Left renal cortex interstitium (tissue), 4 donors: ENCODE results near the gene RTTN. TPM values are rescaled to one million over a fixed set of nuclear protein-coding genes. Genes with fewer than 3 reads are reported as not detected.
"Not testable (repeated sequence)": the region's sequence is repeated elsewhere in the genome, so short reads cannot be mapped to it uniquely, and the experiment has no call there.

Source experiments
- DNase-seq, 4 donors: peaks; one replicate each; pipeline ENCODE4 v3.0.0-alpha.2; 2013; ENCODE audit warnings: low read depth in 4 of 4, low spot score in 2 of 4, missing footprints in 1 of 4
- polyA plus RNA-seq, 4 donors: library from polyadenylated mRNA; unstranded; fragments of 120-200 nt; gene quantifications; one replicate each; pipeline ENCODE4 v1.2.1, GENCODE V29; 2013; ENCODE audit not compliant: insufficient read length in 4 of 4

Gene RTTN, protein sequence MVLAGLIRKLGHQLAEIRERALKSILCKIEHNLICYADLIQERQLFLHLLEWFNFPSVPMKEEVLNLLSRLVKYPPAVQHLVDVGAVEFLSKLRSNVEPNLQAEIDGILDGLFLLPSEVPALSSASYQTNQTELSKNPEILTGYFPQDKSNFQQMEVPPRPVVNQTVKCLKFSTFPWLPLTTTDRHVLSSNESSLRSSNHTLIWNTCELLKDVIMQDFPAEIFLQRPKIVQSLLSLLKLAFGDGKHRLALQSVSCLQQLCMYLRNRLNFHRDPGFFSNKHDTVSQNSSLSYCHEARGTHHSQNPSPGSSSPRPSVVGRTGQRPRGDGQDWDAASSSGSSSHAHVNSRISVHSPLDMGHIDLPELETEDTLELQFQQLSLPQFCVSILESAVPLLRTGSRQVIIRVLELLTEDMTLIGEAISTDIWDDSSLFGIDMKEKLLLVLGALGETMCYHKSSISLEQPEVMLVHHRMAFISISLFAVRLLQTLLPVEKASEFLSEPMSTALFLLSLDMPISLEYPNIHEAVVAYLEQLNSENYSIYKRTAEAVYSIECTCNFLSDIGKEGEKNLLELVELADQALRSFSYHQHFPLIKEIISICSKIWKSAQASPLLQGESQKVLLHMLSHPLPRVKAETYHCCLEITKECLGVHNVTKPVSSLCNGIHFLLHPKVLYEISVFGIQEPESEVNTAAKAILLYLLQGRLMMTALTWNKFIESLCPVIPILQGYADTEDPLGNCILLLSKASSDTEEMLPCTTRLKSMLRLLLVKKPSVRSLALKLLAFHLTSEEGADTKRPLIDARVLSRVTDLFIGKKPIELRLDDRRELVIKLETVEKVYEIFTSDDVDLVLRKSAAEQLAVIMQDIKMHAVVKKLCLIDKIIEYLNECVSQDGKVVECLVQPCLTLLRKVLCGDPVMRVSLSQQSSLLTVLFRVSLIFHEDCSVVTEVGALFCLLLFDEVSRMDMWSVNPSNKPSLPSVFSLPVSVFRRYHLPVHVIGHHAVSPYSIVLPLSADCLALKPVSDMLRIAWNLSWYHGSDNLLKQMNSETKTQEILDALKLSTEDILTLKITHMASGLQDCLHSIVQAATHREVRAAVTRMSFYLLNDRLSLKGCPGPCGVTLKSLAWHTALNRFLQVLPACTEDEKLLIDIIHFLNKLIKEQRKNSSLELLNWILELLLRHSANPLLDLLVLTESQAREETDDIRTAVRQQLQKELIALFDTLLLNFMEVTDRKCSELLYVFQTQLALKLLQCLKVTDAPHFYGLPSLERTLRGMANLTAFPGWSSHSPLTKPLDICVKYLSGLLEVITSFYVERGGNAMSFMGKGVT (N-terminal part only)
- polyA plus RNA-seq: 10 to 100 TPM; 14.9 to 21.3 (median 18.7) TPM

DNA sequence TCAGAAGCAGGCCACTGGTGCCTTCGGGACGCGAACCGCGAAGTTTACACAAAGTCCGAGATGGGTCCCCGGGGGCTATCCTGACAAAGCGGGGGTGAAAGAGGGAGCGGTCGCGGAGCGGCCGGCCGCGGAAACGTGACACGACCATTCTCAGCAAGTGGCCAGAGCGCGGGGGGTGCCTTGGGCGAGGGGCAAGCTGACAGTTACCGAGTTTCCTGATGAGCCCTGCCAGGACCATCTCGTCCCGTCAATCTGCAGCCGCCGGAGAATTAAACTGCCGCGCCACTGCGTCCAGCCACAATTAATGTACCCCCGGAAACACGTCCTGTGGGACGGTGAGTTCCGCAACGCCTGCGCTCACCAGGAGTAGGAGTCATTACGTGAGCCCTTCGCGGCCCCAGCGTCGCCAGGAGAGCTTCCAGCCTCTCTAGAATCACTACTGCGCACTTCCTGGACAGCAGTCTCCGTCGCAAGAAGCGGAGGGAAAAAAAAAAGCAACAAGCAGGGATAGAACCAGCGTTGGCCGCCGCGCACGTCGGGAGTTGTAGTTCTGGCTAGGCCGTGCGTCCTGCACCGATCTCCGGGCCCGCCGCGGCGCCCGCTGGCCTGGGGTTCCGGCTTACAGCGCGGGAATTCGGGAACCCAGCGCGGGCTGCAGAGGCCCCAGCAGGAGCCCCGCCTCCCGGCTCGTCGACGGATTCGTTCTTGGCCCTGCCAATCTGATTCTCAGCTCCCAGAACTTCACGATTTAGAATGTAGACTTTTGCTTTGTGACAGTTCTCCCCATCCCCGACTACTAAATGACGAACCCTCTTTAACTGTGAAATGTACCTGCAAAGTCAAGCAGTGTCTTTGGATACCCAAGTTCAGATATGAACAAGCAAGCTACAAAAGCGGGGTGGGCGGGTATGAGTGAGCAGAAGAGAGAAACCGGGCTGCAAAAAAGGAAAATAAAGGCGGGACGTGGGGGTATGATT lies at the start of gene RTTN:
Gene RTTN (minus strand): TSS at position 267 of the 977 bp plus-strand sequence. CDS start 29 bp downstream, at position 238.
- peak; percentile 91 to 96 (median 94) for DNase-seq

DNA sequence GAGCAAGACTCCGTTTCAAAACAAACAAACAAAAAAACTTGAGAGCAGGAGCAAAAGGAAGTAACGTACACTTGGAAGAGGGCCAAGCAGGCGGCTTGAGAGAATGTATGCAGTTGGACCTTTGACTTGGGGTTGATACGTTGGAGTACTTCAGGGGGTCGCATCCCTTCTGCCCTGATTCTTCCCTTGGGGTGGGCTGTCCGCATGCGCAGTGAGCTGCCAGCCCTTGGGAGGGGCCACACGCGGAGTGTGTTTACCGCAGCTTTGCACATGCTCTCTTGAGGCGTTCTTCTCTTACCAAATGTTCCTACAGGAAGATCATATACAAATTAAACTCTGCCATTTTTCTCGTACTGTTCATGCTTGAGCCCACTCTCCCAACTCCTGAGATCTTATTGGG lies 45.3 kb upstream of the RTTN start:
- DNase-seq: no peak

DNA sequence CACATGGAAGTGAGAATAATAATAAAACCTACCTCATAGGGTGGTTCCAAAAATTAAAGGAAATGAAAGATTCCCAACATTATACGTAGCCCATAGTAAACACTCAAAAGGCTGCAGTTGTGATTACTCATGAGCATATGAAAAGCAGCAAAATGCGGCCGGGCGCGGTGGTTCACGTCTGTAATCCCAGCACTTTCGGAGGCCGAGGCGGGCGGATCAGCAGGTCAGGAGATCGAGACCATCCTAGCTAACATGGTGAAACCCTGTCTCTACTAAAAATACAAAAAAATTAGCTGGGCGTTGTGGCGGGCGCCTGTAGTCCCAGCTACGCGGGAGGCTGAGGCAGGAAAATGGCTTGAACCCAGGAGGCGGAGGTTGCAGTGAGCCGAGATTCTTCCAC lies 44.4 kb upstream of the RTTN start:
- not testable (repeated sequence) for DNase-seq

DNA sequence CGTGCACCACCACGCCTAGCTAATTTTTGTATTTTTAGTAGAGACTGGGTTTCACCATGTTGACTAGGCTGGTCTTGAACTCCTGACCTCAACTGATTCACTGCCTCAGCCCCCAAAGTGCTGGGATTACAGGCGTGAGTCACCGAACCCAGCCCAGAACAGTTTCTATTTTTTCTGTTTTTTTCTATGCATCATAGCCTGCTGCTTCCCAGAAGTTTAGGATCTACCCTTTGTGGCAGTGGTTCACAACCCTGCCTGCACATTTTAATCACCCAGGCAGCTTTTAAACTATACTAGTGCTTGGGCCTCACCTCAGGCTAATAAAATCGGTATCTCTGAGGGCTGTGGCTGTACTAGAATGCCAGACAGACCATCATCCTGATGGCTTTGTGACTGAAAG lies 43.6 kb upstream of the RTTN start:
- DNase-seq: no peak

DNA sequence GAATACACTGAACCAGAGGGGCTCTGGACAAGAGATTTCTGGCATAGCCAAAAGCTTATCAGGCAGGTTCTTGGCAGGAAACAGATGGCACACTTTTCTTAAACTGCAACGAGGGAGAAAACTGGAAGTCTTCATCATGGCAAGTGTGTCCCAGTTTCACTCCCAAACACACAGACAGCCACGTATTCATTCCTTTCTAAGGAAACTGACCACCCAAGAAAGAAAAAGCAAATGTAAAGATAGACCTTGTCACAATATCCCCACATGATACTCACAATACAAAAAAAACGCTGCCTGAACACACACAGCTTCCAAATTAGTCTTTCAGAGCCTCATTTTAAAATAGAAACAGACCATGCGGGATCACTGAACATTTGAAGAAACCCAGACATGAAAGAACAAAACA lies 40.6 kb upstream of the RTTN start:
- no peak for DNase-seq

DNA sequence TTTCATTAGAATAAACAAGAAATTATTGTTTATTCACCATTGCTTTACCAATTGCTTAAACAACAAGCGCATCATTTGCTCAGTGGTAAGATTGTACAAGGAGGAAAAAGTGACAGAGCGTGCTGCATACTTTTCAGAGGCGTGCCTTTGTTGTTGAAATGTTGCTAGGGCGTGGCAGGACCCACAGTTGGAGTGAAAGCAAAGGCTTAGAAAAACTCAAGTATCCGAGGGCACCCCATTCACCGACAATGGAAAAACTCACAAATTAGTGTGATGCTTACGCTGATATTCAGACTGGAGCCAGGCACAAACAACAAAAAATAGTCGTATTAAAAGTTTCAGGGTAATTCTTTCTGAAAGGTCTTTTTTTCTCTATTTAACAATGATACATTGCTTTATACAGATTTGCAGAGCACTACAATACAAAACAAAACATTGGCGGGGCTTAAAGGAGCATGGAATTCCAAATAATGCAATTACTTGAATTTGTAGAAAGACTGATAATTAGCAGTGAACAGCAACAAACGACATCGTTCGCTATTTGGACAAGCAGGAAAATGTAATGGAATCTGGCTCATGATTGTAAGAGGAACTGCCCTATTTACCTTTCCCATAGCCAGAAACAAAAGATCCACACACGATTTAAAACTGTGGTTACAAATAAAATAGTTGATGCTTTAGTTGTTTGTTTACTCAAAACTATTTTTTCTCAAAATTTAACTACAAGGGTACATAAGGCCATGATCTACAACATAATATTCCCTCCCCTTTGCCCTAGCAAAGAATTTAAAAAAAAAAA lies 37.8 kb upstream of the RTTN start:
- no peak for DNase-seq

DNA sequence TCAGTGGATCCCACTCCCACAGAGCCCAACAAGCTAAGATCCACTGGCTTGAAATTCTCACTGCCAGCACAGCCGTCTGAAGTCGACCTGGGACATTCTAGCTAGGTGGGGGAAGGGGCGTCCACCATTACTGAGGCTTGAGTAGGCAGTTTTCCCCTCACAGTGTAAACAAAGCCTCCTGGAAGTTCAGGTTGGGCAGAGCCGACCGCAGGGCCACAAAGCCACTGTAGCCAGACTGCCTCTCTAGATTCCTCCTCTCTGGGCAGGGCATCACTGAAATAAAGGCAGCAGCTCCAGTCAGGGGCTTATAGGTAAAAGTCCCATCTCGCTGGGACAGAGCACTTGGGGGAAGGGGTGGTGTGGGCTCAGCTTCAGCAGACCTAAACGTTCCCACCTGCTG lies 31.4 kb upstream of the RTTN start:
- not testable (repeated sequence) for DNase-seq

DNA sequence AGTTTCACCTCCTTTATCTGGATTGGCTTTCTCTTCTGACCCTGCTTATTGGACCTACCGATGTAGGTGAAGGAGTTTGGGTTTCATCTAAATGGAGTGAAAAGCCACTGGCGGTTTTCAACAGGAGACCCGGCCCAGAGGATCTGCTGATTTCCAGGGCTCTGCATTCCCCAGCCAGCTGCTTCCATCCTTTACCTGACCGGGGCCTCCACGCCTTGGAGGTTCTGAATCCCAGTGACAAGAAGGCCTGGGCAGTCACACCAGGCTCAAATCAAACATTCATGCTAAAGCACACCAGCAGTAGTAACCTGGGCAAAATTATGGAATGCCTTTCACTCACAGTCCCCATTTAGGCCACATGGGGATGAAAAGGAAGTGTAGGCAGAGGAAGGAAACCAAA lies 30.0 kb upstream of the RTTN start:
- DNase-seq: no peak

DNA sequence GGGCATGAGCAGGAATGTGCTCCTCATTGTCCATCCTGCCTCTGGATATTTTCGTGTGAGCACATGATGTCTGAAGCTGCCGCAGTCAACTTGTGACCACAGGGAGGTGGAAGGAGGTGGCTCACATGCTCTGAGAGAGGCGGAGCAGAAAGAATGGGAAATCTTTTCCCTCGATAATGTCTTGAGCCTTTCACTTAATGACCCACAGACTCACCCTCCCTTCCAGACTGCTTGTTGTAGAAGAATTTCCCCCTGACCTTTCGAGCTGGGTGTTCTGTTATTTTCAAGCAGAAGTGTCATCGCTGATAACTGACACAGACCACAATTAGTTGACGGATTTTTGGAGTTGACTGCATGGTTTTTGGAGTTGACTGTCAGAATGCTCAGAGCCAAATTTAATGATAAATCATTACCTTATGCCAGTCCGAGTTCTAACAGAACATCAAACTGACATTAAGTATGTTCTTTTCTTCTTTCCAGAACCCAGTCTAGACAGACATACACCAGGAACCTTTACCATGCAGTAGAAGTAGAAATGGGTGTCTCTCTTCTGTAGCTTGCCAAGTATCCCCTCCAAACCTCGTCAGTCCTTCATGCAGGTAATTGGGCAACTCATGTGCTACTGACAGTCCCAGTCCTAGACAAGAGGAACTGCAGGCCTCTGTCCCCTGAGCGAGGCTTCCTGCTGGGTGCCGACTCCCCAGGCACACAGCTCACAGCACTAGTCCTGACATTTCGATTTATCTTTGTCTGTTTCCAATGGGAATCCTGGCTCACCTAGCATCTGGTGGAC lies 29.4 kb upstream of the RTTN start:
- no peak for DNase-seq

DNA sequence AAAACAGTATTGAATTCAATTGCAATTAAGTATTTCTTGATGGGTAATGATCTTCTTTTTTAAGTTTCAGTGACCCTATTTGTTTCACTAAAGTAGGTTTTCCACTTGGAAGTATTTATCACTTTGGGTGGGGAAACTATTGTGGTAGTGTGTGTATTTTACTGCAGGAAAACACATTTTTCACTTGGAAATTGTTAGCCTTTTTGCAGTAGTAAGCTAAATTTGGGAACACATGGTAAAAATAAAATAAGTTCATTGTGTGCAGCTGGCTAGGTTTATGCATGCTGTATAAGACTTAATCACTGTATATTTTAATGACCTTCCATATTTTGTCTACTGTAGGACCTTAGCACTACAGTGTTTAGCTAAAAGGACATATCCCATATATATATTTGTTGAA lies 28.5 kb upstream of the RTTN start:
- no peak for DNase-seq

DNA sequence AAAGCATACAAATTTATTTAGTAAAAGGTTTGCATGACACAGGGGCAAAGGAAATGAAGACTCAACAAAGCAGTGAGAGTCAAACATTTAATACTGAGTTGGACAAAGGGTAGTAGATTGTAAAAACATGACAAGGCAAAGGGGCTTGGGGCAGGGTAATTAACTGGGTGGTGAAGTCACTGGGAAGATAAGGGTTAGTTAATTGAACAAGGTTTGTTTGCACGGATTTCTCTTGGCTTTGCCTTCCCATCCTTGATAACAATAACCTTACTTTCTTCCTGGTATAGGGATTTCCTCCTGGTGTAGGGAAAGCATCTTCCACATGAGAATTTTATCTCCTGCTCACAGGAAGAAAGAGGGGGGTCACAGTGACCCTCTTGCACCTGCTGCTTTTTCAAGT lies 26.8 kb upstream of the RTTN start:
- DNase-seq: no peak

DNA sequence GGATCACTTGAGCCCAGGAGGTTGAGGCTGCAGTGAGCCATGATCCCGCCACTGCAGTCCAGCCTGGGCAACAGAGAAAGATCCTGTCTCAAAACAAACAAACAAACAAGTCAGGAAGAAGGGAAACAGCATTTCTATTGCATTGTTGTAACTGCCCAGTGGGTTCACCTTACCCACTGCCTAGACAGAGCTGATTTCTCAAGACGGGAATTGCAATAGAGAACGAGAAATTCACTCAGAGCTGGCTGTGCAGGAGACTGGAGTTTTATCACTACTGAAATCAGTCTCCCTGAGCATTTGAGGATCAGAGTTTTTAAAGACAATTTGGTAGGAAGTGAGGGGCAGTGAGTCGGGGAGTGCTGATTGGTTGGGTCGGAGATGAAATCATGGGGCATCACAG lies 24.2 kb upstream of the RTTN start:
- DNase-seq: no peak

DNA sequence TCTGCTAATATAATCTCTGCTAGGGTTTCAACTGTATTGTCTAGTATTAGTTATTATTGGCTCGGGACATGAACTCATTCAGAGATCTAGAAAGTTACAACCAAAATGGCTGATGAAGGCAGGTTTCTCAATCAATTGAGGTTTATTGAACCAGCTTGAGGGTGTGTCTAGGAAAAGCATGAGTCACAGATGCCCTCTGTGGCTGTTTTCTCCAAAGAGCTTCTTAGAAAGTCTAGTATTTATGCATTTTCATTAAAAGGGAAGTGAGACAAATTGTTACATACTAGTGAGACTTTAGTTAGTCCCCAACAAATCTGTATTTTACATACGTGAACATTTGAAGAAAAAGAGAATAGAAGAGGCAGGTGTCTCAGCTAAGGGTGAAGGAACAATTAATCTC lies 23.0 kb upstream of the RTTN start:
- no peak for DNase-seq

DNA sequence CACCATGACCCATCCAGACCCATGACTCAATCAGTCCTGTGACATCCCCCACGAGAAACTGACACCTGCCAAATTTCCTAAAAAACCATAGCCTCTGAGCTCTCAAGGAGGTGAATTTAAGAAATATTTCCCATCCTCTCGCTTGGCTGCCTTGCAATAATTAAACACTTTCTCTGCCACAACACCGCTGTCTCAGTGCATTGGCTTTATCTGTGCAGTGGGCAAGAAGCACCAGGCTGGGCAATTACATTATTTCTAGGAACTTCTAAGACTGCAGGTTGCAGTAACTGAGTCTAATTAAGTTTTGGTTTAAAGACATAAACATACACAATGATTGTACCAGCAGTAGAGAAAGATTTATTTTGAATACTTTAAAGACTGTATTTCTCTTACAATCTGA lies 22.0 kb upstream of the RTTN start:
- no peak for DNase-seq

DNA sequence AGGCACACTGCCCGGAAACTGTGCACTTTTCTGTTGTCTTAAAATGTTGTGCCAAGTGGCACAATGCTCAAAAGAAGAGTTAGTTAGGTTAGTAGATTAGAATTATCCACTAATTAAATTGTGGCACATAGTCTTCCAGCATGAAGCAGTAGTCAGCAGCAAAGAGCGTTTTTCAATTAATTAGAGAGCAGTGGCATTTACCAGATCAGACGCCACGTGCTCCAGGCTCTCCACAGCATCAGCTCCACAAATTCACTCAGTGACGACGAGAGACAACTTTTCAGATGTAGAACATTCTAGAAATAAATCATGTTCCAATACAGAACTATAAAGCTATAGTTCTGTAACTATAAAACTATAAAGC lies 16.4 kb upstream of the RTTN start:
- no peak for DNase-seq

DNA sequence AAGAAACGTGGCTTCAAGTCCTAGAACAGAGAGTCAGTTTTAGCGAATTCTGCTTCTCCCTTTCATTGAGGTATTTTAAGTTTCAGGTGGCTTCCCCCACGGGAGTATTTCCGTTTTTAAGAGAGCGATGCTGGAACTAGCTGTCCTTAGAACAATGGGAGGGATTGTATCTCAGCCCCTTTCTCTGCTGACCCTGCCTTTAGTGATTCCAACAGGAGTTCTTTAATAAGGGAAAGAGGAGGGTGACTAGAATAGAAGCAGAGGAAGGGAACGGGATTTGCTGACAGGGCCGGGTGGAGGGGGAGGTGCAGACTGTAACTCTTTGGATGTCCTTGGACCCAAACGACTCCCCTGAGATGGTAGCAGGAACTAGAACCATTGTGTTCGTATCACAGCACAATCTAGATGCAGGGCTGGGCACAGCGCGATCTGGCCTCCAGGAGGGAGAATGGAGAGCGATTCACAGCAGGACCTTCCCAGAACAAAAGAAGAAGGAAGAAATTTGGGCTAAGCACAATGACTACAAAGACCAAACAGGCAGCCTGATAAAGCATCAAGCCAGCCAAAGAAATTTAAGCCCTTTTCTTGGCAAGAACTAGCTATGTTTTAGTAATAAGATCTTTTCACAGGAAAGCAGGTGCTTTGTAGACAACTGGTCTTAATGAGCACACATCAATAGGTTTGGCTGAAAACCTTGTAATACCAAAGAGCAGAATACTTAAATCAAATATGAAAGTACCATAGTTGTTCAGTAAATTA lies 15.8 kb upstream of the RTTN start:
- DNase-seq: no peak

DNA sequence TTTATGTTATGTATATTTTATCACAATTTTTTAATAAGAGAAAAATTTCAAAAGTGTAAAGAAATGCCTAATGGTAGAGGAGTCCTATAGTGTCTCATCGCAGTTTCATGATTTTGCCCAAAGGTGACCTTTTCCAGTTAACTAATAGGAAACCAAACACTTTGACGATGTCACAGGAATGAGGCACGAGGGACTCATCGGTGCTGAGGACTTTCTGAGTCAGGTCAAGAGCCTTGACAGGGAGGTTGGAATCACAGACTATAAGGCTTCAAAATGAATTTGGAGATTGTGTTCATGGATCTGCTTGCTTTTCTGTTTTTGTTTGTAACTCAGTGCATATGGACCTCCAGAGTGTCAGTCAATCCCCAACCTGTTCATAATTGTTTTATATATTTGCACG lies 15.1 kb upstream of the RTTN start:
- DNase-seq: no peak
